GM18508 (cell line): ENCODE data around the gene CAMK2B.

Experiments used
- ATAC-seq: cut with Tn5 transposase; IDR thresholded peaks from one replicate; pipeline ENCODE4 v1.9.1; 2021; ENCODE audit warnings: moderate number of reproducible peaks; ENCODE audit not compliant: insufficient read depth, unreplicated experiment

The CAMK2B gene

DNA sequence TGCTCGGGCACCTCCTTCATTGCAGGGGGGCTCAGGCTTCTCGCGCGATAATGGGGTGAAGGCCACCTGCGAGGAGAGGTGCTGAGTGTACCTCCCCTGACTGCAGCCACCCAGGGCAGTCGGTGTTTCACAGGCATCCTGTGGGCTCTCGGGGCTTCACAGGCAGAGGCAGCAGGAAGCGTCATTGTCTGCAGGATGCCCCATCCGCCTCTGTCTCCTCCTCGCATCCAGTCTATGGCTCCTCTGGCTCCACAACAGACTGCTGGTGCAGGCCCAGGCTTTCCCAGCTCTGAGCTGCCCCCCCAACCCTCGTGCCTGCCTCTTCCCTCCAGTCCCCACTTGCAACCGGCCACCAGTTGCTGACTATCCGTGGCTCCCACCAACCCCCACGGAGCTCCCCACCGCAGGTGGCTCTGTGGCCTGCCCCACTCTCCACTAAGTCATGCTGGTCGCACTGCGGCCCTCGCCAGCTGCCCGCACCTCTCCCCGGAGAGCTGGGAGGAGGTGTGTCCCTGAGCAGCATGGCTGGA is 36.5 kb downstream of the CAMK2B start:
- no peak for ATAC-seq

DNA sequence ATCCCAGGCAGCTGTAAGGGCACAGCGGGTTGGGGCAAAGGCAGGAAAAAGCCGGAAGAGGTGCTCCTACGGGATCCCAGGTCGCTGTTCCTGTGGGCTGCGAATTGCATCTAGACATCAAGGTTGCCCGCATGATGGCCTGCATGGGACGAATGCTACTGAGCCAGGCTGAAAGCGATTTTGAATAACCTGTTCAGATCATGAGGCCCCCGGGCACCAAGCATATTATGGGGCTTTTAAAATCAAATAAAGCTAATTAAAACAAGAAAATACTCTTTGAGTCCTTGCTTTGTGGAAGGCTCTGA is 37.1 kb downstream of the CAMK2B start:
- no peak for ATAC-seq

DNA sequence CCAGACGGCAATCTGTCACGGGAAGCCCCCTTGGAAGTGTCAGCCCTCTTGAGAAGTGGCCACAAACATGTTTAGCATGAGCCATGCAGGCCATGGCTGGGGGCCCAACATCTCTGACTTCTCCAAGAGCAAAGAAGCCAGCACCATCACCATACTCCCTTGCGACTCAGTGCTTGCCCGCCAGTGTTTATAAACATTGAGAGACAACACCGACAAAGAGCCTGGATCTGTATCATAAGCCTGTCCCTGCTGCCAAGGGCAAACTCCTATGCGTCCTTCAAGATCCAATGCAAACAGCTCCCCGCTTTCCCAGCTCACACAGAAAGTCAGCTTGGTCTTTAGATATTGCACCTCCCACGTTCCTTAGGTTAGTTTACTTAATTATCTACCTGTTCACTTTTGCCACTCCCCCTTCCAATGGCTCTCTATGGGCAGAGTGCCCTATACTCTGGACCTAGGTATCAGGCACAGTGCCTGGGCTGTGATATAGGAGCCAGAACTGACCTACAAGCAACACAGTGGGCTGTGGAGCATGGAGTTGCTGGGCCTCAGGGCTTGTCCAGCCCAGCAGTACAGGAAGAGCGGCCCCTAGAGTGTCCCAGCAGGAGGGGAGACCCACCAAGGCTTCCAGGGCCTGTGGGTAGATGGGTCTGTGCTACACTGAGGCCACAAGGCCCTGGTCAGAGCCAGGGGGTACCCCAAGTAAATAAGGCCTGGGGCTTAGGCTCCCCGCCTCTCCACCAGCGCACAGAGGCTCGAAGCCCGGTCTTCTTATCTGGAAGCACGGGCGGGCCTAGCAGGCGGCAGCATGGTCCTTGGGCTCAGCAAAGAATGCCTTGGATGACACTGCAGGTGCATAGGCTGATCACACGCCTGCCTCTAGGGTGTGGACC is 37.7 kb downstream of the CAMK2B start:
- ATAC-seq: no peak

DNA sequence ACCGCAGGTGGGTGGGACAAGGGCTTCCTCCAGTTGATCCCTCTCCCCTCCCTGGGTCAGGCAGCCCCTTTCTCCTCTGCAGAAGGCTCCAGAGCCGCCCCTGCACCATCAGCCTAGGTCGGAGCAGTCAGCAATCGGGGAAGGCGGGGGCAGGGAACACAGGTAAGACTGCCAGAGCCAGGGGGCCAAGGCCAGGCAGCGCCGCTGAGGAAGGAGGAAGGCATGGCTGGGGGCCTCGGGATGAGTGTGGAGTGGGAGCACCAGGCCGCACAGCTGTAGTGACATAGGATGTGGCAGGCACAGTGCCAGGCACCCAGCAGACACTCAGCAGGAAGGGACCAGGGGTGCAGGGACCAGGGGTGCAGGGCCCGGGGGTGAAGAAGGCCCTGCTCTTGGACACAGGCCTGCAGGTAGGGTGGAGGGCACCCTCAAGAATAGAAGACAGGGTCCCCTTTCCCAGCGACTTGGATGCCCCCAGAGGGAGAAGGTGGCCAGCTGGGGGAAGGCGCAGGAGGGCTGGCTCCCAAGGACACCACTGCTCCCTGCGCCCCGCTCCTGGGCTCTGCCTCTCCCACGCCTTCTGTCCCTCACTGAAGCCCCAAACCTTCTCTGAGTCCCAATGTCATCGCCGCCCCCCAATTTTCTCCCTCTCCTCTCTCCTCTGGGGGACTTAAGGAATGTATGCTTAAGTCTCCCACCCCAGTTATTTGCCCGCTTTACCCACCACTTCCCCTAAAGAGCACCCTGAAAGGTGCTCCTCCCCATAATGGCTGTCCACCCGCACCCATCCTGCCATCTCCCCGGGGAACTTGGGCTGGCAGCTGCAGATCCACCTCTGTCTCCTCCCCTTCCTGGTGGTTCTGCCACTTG is 38.5 kb downstream of the CAMK2B start:
- ATAC-seq: no peak

DNA sequence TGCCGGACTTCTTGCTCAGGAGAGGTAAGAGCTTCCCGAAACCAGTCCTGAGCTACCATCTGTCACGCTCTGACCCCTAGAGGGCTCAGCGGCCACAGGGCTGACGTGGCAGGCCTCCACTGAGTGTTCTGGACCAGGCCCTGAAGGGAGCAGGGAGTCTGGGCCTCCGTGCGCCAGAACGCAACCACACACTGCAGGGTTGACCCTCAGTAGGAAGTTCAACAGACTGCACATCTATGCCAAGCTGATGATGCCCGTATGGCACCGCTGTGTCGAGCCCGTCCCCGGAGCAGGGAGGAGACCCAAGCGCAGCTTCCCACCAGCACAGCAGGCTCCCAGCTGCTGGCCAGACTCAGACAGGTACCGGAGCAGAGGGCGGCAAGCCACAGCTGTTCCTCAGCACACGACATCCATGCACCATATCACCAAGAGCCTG is 39.2 kb downstream of the CAMK2B start:
- ATAC-seq: no peak

DNA sequence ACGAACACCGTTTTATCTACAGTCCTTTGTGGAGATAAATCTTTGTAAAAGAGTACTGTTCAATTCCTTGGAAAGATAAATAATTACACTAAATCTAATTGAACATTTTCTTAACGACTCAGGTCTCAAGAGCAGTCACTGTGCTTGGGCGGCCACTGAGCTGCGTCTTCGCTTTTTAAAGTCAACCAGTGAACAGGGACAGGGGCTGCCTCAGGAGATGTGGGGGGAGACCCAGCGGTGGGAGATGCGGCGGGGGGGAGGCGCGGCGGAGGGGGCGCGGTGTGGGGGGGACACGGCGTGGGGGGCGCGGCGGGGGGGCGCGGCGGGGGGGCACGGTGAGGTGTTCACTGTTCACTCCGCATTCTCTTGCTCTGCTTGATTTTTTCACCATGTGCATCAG is 39.8 kb downstream of the CAMK2B start:
- no peak for ATAC-seq

DNA sequence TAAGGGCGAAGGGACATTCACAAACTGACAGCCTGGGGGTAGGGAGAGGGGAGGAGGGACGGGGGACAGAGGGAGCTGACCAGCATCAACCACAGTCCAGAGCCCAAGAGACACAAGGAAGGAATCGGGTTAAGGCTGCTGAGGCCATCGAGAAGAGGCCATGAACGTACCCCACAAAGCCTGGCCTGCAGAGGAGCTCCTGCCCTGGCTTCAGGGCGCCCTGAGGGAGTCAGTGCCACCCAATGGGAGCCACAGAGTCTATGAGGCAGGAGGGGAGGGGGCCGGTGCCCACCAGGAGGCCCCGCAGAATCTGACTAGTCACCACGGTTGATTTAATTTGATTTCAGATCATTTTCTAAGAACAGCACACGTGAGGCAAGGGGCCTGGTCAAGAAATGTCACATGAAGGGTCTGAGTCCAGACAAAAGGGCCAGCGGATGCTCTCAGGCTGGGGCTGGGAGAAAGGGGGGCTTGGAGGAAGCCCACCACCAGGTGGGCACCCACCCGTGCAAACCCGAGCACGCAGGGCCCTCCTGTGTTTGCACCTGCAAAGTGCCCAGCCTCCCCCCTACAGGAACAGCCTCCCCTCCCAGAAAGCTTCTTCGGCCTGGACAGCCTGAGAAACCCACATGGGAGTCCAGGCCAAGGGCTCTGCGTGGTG is 40.4 kb downstream of the CAMK2B start:
- no peak for ATAC-seq

DNA sequence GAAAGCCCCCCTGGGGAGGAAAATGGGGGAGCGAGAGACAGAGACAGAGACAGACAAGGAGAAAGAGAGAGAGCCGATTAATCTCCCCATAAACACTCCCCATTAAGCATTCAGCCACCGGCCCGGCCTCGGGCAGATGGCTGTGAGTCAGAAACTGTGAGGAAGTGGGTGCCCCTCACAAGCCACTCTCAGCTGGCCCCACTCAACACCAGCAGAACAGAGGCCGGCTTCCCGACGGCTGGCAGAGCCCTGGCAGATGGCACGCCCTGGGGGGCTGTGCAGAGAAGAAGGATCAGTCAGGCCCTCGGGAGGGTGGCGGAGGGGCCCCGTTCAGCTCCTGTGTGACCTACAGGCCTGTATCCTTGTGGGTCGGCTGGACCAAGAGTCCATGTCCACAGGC is 41.2 kb downstream of the CAMK2B start:
- no peak for ATAC-seq

DNA sequence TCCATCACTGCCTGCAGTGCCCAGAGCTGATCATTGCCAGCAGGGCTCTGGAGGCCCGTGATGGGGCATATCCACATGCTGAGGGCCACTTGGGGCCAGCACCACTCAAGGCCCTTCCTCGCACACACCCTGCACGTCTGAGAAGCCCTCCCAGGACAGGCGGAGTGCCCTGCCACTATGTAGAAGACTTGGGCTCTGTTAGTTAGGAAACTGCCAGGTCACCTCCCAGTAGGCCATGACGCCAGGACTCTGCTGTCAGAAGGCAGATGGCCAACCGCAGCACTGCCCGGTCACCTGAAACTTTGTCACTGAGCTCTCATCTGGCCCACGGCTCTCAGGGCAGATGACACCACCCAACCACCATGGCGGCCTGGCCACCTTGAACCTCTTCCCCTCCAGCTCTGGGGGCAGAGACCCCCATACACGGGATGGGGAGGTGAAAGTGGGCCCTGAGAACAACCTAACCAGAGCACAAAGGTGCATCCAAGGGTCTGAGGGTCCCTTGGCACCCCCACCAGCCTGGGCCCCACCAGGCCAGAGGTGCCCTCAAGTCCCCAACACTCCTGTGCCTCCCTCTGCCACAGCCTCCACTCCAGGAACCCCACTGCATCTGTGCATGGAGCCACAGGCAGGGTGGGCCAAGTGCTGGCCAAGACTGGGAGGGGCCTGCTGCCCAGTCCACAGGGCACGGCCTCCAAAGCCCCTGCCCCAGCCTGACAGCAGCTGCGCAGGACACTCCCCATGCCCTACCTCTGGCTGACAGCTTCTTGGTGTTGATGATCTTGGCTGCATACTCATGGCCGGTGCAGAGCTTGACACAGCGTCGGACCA is 41.8 kb downstream of the CAMK2B start:
- ATAC-seq: no peak

DNA sequence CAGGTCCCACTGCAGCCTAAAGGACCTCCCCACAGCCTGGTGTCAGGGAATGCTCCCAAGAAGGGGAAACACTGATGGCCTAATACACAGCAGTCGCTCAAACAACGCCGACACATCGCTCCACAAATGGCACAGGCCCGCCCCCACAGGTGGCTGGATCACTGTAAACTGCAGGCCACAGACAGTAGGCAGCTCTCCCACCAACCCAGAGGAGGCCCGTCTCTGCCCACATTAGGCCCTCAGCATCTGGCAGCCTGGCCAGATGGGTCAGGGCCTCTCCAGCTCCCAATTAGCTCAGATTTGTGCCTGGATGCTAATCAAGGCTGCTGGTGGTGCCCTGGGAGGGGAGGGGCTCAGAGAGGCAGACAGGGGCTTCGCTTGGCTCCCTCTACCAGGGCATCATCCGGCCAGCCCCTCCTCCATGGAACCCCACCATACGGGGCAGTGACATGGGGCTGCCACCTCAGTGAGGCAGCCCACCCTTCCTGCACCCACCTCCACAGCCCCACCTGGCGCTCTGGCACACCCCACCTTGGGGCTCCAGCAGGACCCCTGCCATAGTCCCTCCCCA is 42.7 kb downstream of the CAMK2B start:
- ATAC-seq: no peak

DNA sequence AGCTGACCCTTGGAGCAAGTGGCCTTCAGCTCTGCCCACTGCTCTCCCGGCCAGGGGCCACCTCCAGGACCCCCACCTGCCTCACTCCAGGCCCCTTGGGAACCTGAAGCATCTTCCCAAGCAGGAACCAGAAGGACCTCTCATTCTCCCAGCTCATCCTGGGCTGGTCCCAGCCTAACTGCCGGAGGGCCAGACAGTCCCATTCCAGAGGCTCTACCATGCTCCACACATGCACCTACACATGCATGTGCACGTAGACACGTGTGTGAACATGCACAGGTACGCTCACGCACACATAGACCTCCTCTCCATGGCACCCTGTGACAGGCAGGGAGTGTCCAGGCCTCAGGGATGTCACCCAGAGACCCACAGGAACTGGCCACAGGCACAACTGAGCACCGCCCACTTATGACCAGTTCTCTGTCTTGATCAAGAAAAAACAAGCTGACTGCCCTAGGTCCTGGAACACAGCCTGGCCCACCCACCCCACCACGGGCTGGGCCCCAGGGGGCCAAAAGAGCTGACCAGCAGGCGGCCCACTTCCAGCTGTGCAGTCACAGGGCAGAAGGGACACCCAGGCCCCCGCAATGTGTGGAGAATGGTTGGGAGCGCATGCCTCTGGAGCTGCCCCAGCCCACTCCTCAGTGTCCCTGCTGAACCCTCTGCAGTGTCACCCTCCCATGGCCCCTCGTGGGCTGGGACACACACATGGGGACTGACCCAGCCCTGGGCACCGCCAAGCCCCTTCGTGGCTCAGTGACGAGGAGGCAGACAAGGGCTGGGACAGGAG is 43.4 kb downstream of the CAMK2B start:
- ATAC-seq: no peak

DNA sequence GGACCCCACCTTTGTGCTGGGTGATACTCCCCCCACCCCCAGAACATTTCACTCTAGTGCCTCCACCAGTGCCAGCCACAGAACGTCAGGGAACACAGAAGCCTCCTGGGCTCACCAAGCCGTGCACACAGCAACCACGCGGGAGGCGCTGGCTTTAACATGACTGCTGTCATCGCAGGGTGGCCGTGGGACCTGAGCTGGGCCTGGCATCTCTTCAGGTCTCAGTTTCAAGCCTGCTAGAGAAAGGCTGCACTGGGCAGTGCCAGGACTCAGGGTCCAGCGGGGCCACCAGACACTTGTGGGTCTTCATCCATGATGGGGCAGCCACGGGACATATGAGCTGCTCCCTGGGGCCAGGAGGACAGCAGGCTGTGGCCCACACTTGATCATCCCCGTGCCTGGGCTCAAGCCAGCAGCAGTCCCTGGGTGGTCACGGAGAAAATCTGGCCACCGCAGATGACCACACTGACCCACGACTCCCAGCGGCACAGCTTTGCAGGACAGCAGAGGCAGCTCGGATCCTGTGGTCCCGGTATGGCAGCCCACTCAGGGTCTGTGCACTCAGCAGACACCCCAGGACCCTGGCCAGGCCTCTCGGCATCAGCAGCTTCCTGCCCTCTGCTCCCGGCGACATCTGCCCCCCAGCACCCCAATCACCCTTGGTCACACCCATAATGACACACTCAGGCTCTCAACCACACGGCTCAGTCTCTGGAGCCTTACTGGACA is 44.2 kb downstream of the CAMK2B start:
- ATAC-seq: no peak

DNA sequence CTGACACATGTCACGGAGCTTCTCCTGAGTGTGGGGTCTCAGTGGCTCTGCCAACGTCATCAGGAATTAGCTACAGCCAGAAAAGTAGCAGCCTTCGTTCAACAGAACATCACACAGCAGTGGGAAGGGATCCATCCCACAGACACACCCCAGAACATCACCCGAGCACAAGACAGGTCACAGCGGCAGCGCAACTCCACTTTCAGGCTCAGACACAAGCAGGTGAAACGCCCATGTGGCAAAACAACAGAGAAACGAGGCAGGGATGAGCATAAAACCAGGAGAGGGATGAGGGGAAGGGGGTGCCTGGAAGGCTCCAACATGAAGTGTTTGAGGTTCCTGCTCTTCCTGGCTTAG is 44.8 kb downstream of the CAMK2B start:
- ATAC-seq: no peak

DNA sequence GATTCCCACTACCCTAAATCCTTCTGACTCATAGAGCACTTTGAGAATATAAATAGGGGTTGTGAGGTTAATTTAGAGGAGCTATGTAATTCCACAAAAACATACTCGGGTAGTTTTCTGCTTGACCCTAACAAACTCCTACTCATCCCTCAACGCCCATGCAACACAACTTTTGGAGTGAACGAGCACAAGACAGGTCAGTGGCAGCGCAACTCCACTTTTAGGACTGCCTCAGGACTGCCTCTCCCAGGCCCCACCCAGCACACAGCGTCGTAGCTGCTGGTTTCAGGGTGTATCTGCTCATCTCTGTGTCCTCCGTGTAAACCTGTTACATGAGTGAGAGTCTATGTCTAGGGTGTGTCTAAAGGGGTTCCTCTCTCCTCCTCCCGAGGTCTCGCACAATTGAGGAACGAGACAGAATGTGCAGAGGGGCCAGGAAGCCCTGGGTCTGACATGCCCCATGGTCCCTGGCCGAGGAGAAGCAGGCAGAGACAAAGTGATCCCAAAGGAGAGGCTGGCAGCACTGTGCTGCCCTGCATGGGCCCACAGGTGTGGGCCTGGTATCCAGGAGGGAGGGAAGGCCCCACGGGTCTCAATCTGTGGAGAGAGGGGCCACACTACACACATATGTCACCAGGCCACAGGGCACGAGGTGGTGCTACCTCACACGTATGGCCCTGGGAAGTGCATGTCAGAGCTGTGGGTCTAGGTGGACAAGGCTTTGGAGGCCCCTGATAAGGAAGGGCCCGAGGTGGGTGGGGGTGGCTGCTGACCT is 45.5 kb downstream of the CAMK2B start:
- no peak for ATAC-seq

DNA sequence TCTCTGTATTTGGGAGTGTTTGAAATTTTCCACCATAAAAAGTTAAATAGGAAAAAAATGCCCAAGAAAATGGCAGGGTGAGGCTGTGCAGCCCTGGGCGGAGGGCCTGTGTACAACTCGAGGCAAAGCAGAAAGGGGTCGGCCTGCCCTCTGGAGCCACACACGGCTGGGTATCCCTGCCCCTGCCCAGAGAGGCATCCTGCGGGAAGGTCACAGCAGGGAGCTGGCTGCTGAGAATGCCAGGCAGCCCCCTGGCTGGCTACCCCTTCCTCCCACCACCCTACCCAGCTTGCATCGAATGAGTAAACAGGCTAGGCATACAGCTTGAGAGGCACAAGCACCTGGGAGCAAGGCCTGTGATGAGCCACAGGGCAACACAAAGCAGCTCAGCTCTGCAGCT is 46.1 kb downstream of the CAMK2B start:
- no peak for ATAC-seq

DNA sequence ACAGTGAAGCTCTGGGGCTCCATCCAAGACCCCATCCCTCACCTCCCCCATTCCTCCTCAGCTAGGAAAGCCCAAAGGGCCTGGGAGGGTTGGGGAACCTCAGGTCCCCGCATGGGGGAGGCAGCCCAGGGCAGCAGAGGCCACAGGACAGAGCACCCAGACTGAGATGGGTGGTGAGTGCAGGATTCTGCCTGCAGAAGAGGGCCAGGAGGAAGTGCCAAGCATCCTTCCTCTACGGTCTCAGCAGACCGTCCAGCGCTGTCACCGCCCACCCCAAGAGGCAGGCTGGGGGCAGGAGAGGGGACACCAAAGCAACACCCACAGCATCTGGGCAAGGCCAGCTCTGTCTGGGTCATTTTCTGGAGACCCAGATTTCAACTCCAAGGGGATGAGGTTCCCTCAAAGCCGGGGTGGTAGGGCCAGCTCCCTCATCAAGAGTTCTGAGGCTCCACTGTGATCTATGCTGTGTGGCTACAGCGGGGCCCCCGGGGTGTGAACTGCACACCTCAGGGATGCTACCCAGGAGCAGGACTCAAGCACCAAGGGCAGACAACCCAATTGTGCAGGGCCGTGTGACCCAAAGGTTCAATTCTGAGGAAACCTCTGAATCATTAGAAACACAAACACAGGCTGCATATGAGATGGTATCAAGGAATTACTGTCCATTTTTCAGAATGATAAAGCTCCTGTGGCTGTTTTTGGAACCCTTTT is 46.8 kb downstream of the CAMK2B start:
- ATAC-seq: no peak

DNA sequence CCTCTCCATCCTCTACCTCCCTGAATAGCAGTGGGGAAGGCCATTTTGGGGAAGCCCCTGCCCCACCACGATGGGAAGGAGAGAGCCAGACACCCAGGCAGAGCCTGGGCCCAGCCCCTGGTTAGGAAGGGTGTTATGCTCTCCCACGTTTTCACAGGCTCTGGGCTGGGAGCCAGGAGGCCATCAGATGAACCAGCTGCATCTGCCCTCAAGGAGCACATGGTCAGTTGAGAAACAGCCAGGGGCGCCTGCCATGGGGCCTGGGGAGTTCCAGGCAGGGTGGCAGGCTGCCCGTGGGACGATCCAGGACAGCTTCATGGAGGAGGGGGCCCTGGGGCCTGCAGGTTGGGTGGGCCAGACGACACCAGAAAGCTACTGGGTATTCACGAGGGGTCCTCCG is 47.5 kb downstream of the CAMK2B start:
- ATAC-seq: no peak
